OCI-LY7 (cell line): ENCODE measurements around the gene CHD1L.
"Not testable (repeated sequence)": the region's sequence is repeated elsewhere in the genome, so short reads cannot be mapped to it uniquely, and the experiment has no call there.

Source experiments
- CTCF ChIP-seq: fragments of 200-600 bp; sonication (generic); conservative IDR thresholded peaks from 2 replicates; pipeline ENCODE4 v1.5.1; 2014; ENCODE audit warnings: mild to moderate bottlenecking, antibody characterized with exemption, low read length, moderate library complexity, mixed read lengths
- EZH2phosphoT487 ChIP-seq: fragments of 200-600 bp; sonication (generic); IDR thresholded peaks from 2 replicates; pipeline ENCODE4 v1.6.1; 2018; ENCODE audit warnings: low read depth, borderline replicate concordance, mild to moderate bottlenecking, mixed run types, antibody characterized with exemption, low read length, moderate library complexity, mixed read lengths

GRCh38 chr1:147231032-147231431, 11.5 kb upstream of the CHD1L start:
- TF ChIP-seq CTCF, EZH2phosphoT487: not testable (repeated sequence)
